ENCODE results near the gene ABCF3.

ABCF3 gene

GRCh38 chr3:184166671-184167070 lies 19.3 kb upstream of the ABCF3 start:
- in situ Hi-C loops (cut with HindIII; ENCODE audit: low sequenced_read_pairs), result no loop called here

DNA sequence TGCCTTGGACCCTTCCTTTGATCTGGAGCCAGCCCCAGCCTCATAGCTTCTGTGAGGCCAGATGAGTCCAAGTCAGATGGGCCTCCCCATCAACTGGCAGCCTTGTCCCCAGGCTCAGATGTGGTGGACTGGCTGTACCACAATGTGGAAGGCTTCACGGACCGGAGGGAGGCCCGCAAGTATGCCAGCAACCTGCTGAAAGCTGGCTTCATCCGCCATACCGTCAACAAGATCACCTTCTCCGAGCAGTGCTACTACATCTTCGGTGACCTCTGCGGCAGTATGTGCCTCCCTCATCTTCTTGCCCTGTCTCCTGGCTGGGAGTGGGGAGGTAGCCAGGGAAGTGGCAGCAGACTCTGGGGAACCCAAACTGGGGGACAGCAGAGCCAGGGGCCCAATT lies 18.2 kb upstream of the ABCF3 start:
- in situ Hi-C loops (cut with HindIII; ENCODE audit: low sequenced_read_pairs), result no loop called here

GRCh38 chr3:184168363-184169120 lies 17.5 kb upstream of the ABCF3 start:
- in situ Hi-C loops (cut with HindIII; ENCODE audit: low sequenced_read_pairs), result no loop called here

GRCh38 chr3:184169896-184170875 lies 15.8 kb upstream of the ABCF3 start:
- in situ Hi-C loops (cut with HindIII; ENCODE audit: low sequenced_read_pairs), result no loop called here

DNA sequence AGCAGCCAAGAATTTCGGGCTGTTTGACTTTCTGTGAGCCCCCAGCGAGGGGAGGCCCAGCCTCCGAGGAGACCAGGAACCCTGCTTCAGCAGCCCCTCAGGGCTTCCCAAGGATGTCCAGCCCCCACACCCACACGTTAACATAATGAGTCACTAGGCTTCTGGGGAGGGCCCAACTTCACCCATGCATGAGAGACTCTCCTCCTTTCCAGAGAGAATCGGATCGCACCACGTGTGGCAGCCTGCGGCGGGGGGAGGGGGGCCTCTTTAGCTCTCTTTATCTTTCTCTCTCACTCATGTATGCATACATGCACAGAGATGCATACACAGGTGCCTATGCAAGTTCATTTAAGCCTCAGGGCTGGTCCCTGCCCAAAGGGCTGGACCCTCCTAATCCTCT lies 14.4 kb upstream of the ABCF3 start:
- in situ Hi-C loops (cut with HindIII; ENCODE audit: low sequenced_read_pairs), result no loop called here

DNA sequence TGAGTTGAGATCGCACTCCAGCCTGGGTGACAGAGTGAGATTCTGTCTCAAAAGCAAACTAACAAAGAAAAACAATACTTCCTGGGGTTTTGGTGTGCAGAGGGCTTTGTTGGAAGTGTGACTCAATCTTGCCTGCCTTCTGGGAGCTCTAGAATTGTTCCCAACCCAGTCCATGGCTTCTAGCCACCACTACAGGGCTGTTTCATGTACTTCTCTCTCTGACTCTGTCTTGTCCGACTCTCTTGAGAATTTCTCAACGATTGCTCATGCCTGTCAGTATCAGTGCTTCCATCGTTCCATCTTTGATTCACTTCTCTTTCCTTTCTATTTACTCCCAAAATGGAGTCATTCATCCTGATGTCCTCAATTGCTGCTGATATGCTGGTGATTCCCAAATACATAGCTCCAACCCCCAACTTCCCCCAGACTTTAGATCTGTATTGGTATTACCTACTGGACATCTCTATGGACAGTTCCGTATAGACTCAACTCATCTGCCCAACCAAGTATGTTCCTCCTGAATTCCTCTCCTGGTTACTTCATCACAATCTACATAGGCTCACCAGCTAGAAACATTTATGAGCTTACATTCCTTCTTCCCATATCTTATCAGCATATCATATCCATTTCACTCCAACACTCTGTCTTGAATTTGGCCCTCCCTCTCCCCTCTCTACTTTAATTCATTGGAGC lies 13.2 kb upstream of the ABCF3 start:
- in situ Hi-C loops (cut with HindIII; ENCODE audit: low sequenced_read_pairs), result no loop called here

- in situ Hi-C loops (cut with HindIII; ENCODE audit: low sequenced_read_pairs), result no loop called here
Observed at GRCh38 chr3:184173374-184173722, 12.7 kb upstream of the ABCF3 start.

DNA sequence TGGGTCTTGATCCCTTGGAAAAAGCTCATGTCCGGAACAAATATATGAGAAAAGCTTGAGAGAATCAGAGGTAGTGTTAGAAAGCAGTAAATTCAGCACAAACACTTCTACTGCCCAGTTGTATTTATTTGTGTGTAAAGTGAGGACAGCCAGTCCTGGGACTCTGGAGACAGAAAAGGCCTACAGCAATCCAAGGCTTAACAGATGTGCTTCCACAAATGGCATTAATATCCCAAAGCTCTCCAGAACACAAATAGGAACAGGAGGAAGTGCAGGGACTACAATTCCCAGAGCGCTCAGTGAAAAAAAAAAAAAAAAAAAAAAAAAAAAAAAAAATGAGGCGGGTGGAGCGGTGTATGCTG lies 11.7 kb upstream of the ABCF3 start:
- in situ Hi-C loops (cut with HindIII; ENCODE audit: low sequenced_read_pairs), result no loop called here

- in situ Hi-C loops (cut with HindIII; ENCODE audit: low sequenced_read_pairs), result no loop called here
Observed at GRCh38 chr3:184174646-184175492, 11.1 kb upstream of the ABCF3 start, which contains the start of gene AP2M1. AP2M1 (plus strand) TSS chr3:184174855; CDS start chr3:184176994, 2,139 bp downstream.

DNA sequence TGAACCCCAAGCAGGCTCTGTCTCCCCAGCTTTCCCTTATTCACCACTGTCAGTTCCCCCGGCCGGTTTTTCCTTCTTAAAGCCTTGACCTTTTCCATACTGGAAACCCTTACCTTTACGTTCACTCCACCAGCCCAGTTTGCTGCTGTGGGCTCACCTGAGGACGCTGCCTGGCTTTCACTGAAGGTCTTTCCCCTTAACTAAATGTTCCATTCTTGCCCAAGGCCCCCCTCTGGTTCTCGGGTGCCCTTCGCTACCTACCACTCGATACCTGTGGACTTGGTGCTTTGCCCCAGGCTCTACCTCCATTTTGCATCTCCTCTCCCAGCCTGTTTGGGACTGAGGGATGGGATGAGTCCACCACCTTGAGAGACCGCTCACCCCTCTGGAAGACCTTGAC lies 10.5 kb upstream of the ABCF3 start:
- in situ Hi-C loops (cut with HindIII; ENCODE audit: low sequenced_read_pairs), result no loop called here

DNA sequence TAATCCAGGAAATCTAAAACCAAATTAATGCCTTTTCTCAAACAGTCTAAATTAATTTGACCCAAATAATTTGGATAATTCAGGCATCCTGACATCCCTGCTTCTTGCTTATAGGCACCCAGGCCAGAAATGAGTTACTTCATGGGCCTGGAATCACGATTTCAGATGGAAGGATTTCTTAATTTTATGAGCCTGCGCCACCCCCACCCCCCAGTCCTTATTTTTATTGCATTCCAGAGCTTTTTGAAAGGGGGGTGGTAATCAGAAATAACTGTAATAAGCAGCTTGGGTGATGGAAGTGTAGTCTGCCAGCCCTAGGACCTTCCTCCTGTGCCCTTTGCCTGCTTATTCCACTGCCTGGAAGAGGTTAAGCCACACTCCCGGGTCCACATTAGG lies 10.0 kb upstream of the ABCF3 start:
- in situ Hi-C loops (cut with HindIII; ENCODE audit: low sequenced_read_pairs), result no loop called here

DNA sequence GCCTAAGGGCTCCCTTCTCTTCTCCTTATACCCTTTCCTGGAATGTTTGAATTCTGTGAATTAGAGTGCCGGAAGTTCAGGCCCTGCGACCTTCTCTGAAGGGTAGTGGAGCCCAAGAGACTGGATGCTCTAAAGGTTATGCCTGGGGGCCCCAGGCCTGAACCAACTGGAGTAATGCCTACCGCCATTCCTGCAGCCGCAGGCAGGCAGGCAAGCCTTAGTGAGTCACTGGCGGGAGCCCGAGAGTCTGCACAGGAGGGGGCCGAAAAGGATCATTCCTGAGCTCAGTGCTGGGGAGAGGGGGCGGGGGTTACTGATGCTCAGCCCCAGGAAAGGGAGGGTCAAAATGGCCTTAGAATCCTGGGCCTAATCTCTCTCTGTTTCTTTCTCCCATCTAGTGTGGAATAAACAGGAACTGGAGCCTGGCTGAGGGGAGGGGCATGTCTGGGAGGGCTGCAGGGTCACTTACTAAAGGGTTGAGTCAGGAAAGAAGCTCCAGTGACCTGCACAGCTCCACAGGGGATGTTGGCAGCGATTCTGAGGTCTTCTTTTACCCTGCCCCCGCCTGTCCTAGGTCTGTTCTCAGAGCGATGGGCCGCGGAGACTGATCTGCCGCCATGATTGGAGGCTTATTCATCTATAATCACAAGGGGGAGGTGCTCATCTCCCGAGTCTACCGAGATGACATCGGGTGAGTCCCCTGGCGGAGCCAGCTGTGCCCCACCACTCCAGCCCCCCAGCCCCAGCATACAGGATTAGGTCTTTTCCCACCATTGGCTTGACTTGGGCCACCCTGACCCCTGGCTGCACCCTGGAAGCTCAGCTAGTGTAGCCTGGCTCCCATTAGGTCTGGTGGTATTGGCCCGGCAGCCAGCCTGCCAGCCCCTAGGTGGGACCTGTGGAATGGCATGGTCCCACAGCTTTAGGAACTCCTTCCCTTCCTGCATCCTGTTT lies 9.3 kb upstream of the ABCF3 start:
- in situ Hi-C loops (cut with HindIII; ENCODE audit: low sequenced_read_pairs), result no loop called here

DNA sequence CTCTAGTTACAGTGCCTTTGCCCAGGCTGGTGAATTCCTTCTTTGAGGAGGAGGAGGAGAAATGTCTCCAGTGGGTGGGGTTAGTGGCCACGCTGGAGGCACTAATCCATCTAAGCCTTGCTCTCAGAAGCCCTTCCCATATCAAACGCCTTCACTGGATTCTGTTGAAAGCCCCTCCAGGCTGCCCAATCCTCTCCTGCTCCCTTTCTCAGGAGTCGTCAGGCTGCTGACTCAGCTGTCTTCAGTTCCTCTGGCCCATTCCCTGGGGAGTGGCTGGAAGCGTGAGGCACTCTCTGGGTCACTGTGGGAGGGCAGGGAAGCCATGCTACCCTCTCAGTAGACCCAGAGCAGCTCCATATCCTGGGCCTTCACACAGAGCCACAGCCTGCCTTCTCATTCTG lies 8.7 kb upstream of the ABCF3 start:
- in situ Hi-C loops (cut with HindIII; ENCODE audit: low sequenced_read_pairs), result no loop called here

DNA sequence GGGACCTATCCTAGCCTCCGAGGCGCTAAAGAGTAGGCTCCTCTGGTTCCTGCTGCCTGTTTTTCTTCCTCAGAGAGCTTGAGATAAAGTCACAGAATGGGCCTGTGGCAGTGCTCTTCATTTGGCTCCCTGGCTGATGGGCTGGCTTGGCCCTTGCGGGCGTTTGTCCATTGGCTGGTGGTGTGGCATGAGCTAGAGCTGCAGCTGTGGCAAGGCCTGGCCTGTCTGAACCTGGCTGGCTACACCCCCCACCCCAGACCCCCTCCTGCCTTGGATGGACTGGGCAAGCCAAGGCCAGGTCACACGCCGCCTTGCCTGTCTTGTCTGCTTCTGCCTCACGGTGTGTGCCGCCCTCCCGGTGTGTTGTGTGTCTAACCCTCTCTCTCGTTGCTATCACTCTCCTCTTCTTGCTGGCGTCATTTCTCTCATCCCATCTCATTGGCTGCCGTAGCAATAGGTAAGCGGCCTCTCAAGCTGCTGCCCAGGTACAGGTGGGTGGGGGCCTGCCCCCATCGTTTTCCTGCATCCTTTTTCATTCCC lies 8.2 kb upstream of the ABCF3 start:
- in situ Hi-C loops (cut with HindIII; ENCODE audit: low sequenced_read_pairs), result no loop called here

- in situ Hi-C loops (cut with HindIII; ENCODE audit: low sequenced_read_pairs), result no loop called here
Observed at GRCh38 chr3:184178521-184179138, 7.4 kb upstream of the ABCF3 start.

DNA sequence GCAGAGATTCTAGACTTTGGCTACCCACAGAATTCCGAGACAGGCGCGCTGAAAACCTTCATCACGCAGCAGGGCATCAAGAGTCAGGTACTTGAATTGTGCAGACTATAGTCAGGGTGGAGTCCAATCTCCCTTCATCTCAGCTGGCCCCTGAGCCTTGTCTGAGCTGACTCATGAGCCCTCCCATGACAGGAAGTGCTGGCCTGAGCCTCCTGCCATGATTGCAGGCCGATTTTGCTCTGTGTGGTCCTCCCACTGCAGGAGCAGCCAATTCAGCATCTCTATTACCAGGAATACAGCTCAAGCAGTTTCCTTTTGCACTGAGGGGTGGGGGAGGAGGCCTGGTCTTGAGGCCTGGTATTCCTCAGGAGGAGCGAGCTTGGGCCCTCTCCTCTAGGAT lies 5.8 kb upstream of the ABCF3 start:
- in situ Hi-C loops (cut with HindIII; ENCODE audit: low sequenced_read_pairs), result no loop called here

DNA sequence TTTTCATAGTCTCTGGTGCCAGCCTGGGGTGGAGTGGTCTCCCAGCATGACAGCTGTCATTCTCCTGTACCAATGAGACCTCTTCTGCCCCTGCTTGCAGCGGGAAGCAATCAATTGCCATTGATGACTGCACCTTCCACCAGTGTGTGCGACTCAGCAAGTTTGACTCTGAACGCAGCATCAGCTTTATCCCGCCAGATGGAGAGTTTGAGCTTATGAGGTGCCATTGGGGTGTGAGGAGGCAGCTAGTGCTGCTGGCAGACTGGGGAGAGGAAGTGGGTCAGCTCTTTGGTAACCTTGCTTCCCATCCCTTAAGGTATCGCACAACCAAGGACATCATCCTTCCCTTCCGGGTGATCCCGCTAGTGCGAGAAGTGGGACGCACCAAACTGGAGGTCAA lies 4.4 kb upstream of the ABCF3 start:
- in situ Hi-C loops (cut with HindIII; ENCODE audit: low sequenced_read_pairs), result no loop called here

- in situ Hi-C loops (cut with HindIII; ENCODE audit: low sequenced_read_pairs), result no loop called here
Observed at GRCh38 chr3:184183679-184184078, 2.3 kb upstream of the ABCF3 start.

Measured in DLD1 (cell line).